ENCODE measurements around the gene MRGPRD. TPM values are rescaled to one million over a fixed set of nuclear protein-coding genes. Genes with fewer than 3 reads are reported as not detected.

The MRGPRD gene
- total and polyA plus RNA-seq, 2 experiments from 2014 or later: not detected

- no peak overlapping the region for H3K27ac ChIP-seq (ENCODE audit: low read depth)
- ATAC-seq: no peak
- no peaks in the 10 kb centered on the region for H3K9me3 Mint-ChIP-seq
Measured at GRCh38 chr11:68935066-68935465, 45.7 kb downstream of the MRGPRD start.

More at GRCh38 chr11:68935066-68935465, 45.7 kb downstream of the MRGPRD start:
- Histone ChIP-seq H3K4me1 (ENCODE audit: insufficient read depth) (no peaks in the 10 kb centered on the region), H3K79me2 (replicated peaks; ENCODE audit: insufficient read depth) (no peaks in the 10 kb centered on the region), H3F3A (replicated peaks; ENCODE audit: low read depth) (no peaks in the 10 kb centered on the region), H3K4me2 (no peak overlapping the region), H3K9me2 (ENCODE audit: insufficient read depth) (no peaks in the 10 kb centered on the region), H3K36me3 (ENCODE audit: insufficient read depth) (peaks cover 2% of the 10 kb centered on the region; the same call in 1 of the 2 replicates), H2AFZ (no peak overlapping the region), H4K20me1 (replicated peaks; ENCODE audit: insufficient read depth) (no peaks in the 10 kb centered on the region), H3K27me3 (ENCODE audit: insufficient read depth) (no peaks in the 10 kb centered on the region), H3K4me3 (no peak overlapping the region)
- Mint-ChIP-seq H3K27ac (no peak overlapping the region), H3K36me3 (ENCODE audit: low read depth) (peaks cover 23% of the 10 kb centered on the region), H3K4me3 (no peak overlapping the region), H3K4me1 (no peaks in the 10 kb centered on the region), H3K27me3 (ENCODE audit: insufficient read depth, low read depth, poor library complexity) (peaks cover 8% of the 10 kb centered on the region)
- no peak for DNase-seq (ENCODE audit: low spot score)
- TF ChIP-seq ZNF331 (CRISPR knock-in tag; IDR thresholded peaks at IDR 0.05; ENCODE audit: low read depth): no peak
- TF ChIP-seq REST (IDR thresholded peaks at IDR 0.05; ENCODE audit: unreplicated experiment): no peak
- TF ChIP-seq EZH2phosphoT487 (IDR thresholded peaks at IDR 0.05; ENCODE audit: unreplicated experiment): no peak
- no peak for TF ChIP-seq NANOG (IDR thresholded peaks at IDR 0.05; ENCODE audit: borderline replicate concordance)
- TF ChIP-seq CREB1 (CRISPR knock-in tag; IDR thresholded peaks at IDR 0.05; ENCODE audit: low read depth): no peak
- TF ChIP-seq, protein P1, sequence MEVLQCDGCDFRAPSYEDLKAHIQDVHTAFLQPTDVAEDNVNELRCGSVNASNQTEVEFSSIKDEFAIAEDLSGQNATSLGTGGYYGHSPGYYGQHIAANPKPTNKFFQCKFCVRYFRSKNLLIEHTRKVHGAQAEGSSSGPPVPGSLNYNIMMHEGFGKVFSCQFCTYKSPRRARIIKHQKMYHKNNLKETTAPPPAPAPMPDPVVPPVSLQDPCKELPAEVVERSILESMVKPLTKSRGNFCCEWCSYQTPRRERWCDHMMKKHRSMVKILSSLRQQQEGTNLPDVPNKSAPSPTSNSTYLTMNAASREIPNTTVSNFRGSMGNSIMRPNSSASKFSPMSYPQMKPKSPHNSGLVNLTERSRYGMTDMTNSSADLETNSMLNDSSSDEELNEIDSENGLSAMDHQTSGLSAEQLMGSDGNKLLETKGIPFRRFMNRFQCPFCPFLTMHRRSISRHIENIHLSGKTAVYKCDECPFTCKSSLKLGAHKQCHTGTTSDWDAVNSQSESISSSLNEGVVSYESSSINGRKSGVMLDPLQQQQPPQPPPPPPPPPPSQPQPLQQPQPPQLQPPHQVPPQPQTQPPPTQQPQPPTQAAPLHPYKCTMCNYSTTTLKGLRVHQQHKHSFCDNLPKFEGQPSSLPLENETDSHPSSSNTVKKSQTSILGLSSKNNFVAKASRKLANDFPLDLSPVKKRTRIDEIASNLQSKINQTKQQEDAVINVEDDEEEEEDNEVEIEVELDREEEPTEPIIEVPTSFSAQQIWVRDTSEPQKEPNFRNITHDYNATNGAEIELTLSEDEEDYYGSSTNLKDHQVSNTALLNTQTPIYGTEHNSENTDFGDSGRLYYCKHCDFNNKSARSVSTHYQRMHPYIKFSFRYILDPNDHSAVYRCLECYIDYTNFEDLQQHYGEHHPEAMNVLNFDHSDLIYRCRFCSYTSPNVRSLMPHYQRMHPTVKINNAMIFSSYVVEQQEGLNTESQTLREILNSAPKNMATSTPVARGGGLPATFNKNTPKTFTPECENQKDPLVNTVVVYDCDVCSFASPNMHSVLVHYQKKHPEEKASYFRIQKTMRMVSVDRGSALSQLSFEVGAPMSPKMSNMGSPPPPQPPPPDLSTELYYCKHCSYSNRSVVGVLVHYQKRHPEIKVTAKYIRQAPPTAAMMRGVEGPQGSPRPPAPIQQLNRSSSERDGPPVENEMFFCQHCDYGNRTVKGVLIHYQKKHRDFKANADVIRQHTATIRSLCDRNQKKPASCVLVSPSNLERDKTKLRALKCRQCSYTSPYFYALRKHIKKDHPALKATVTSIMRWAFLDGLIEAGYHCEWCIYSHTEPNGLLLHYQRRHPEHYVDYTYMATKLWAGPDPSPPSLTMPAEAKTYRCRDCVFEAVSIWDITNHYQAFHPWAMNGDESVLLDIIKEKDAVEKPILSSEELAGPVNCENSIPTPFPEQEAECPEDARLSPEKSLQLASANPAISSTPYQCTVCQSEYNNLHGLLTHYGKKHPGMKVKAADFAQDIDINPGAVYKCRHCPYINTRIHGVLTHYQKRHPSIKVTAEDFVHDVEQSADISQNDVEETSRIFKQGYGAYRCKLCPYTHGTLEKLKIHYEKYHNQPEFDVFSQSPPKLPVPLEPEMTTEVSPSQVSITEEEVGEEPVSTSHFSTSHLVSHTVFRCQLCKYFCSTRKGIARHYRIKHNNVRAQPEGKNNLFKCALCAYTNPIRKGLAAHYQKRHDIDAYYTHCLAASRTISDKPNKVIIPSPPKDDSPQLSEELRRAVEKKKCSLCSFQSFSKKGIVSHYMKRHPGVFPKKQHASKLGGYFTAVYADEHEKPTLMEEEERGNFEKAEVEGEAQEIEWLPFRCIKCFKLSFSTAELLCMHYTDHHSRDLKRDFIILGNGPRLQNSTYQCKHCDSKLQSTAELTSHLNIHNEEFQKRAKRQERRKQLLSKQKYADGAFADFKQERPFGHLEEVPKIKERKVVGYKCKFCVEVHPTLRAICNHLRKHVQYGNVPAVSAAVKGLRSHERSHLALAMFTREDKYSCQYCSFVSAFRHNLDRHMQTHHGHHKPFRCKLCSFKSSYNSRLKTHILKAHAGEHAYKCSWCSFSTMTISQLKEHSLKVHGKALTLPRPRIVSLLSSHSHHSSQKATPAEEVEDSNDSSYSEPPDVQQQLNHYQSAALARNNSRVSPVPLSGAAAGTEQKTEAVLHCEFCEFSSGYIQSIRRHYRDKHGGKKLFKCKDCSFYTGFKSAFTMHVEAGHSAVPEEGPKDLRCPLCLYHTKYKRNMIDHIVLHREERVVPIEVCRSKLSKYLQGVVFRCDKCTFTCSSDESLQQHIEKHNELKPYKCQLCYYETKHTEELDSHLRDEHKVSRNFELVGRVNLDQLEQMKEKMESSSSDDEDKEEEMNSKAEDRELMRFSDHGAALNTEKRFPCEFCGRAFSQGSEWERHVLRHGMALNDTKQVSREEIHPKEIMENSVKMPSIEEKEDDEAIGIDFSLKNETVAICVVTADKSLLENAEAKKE (CRISPR knock-in tag; IDR thresholded peaks at IDR 0.05): no peak
- TF ChIP-seq, protein P2, sequence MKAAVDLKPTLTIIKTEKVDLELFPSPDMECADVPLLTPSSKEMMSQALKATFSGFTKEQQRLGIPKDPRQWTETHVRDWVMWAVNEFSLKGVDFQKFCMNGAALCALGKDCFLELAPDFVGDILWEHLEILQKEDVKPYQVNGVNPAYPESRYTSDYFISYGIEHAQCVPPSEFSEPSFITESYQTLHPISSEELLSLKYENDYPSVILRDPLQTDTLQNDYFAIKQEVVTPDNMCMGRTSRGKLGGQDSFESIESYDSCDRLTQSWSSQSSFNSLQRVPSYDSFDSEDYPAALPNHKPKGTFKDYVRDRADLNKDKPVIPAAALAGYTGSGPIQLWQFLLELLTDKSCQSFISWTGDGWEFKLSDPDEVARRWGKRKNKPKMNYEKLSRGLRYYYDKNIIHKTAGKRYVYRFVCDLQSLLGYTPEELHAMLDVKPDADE (IDR thresholded peaks at IDR 0.05): no peak
- no peak for TF ChIP-seq JUNB (IDR thresholded peaks at IDR 0.05; ENCODE audit: unreplicated experiment)
- no peak for TF ChIP-seq POLR2AphosphoS5 (IDR thresholded peaks at IDR 0.05; ENCODE audit: low read depth)
- no peak for TF ChIP-seq EZH2 (IDR thresholded peaks at IDR 0.05; ENCODE audit: low read depth, unreplicated experiment)
- no peak for TF ChIP-seq STAT1 (IDR thresholded peaks at IDR 0.05; ENCODE audit: unreplicated experiment)
- TF ChIP-seq, protein P3, sequence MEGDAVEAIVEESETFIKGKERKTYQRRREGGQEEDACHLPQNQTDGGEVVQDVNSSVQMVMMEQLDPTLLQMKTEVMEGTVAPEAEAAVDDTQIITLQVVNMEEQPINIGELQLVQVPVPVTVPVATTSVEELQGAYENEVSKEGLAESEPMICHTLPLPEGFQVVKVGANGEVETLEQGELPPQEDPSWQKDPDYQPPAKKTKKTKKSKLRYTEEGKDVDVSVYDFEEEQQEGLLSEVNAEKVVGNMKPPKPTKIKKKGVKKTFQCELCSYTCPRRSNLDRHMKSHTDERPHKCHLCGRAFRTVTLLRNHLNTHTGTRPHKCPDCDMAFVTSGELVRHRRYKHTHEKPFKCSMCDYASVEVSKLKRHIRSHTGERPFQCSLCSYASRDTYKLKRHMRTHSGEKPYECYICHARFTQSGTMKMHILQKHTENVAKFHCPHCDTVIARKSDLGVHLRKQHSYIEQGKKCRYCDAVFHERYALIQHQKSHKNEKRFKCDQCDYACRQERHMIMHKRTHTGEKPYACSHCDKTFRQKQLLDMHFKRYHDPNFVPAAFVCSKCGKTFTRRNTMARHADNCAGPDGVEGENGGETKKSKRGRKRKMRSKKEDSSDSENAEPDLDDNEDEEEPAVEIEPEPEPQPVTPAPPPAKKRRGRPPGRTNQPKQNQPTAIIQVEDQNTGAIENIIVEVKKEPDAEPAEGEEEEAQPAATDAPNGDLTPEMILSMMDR (conservative IDR thresholded peaks at IDR 0.05; ENCODE audit: low read depth in 2 of 2): no peak
- TF ChIP-seq ZNF114 (CRISPR knock-in tag; IDR thresholded peaks at IDR 0.05): no peak

All from GM23338 (cell line).